SK-N-SH (cell line): ENCODE measurements around the gene LRRC59. TPM values are rescaled to one million over a fixed set of nuclear protein-coding genes. Genes with fewer than 3 reads are reported as not detected.

Experiments used
- CTCF ChIA-PET: fragments of 300-600, 350-600 bp; formaldehyde crosslinking; extraction: SDS; loops from one replicate; lab custom pipeline; 2021; lab: Yijun Ruan, JAX
- POLR2A ChIA-PET: fragments of 350-600 bp; sonication (Branson Sonifier 250); formaldehyde crosslinking; extraction: SDS; loops from one replicate; lab custom pipeline; 2020; ENCODE audit warnings: antibody characterized with exemption, inconsistent platforms; lab: Yijun Ruan, JAX
- DNase-seq: peaks from one replicate; pipeline ENCODE4 v3.0.0; 2012
- H2AFZ ChIP-seq: fragments of 200-600 bp; sonication (generic); 2 replicates; pipeline ENCODE4 v1.8.1; 2016; ENCODE audit warnings: antibody characterized with exemption, mild to moderate bottlenecking, low read depth
- H3F3A ChIP-seq: fragments of 200-600 bp; sonication (generic); replicated peaks from 2 replicates; pipeline ENCODE3; 2016; ENCODE audit warnings: antibody characterized with exemption, mild to moderate bottlenecking; ENCODE audit not compliant: insufficient read depth
- H3K27ac ChIP-seq, 2 experiments: fragments of 200-500 bp in 1 of 2; fragments of 200-600 bp in 1 of 2; sonication (Bioruptor generic) in 1 of 2; sonication (generic), shearing (Covaris generic) in 1 of 2; 2 replicates each; pipeline versions ENCODE4 v1.5.1 to v1.6.1; 2014 to 2016; ENCODE audit warnings: low read depth in 2 of 2, inconsistent platforms in 1 of 2, low read length in 1 of 2, mild to moderate bottlenecking in 1 of 2, mixed read lengths in 1 of 2
- H3K27me3 ChIP-seq: fragments of 200-600 bp; sonication (generic), shearing (Covaris generic); 2 replicates; pipeline ENCODE4 v1.6.1; 2016; ENCODE audit warnings: mixed run types; ENCODE audit not compliant: insufficient read depth
- H3K36me3 ChIP-seq, 2 experiments: fragments of 200-500 bp in 1 of 2; fragments of 200-600 bp in 1 of 2; sonication (Bioruptor generic) in 1 of 2; sonication (generic) in 1 of 2; replicated peaks in 1 of 2; 2 replicates each; pipeline versions ENCODE3 to v1.5.1; 2014 to 2016; ENCODE audit warnings: low read length in 1 of 2, mild to moderate bottlenecking in 1 of 2; ENCODE audit not compliant: insufficient read depth in 2 of 2, control insufficient read depth in 1 of 2
- H3K4me1 ChIP-seq, 2 experiments: fragments of 200-500 bp in 1 of 2; fragments of 200-600 bp in 1 of 2; sonication (Bioruptor generic) in 1 of 2; sonication (generic), shearing (Covaris generic) in 1 of 2; 2 replicates each; pipeline versions ENCODE4 v1.5.1 to v1.6.1; 2014 to 2016; ENCODE audit warnings: low read depth in 1 of 2, low read length in 1 of 2, mixed run types in 1 of 2; ENCODE audit not compliant: insufficient read depth in 2 of 2, control insufficient read depth in 1 of 2
- H3K4me2 ChIP-seq: fragments of 200-600 bp; sonication (generic), shearing (Covaris generic); 2 replicates; pipeline ENCODE4 v1.6.1; 2017; ENCODE audit warnings: mixed run types
- H3K4me3 ChIP-seq, 2 experiments: fragments of 200-500 bp in 1 of 2; fragments of 200-600 bp in 1 of 2; sonication (Bioruptor generic) in 1 of 2; sonication (generic), shearing (Covaris generic) in 1 of 2; 2 replicates each; pipeline versions ENCODE4 v1.5.1 to v1.8.1; 2014 to 2016; ENCODE audit warnings: low read depth in 2 of 2, inconsistent platforms in 1 of 2, low read length in 1 of 2, mild to moderate bottlenecking in 1 of 2, mixed read lengths in 1 of 2, moderate library complexity in 1 of 2
- H3K79me2 ChIP-seq: fragments of 200-600 bp; sonication (generic); 2 replicates; pipeline ENCODE4 v1.8.1; 2017; ENCODE audit warnings: mild to moderate bottlenecking; ENCODE audit not compliant: insufficient read depth
- H3K9ac ChIP-seq: fragments of 200-600 bp; sonication (generic); 2 replicates; pipeline ENCODE4 v1.6.1; 2017; ENCODE audit warnings: mixed run types
- H3K9me2 ChIP-seq: fragments of 200-600 bp; sonication (generic); 2 replicates; pipeline ENCODE4 v1.6.1; 2017; ENCODE audit warnings: mixed run types
- H3K9me3 ChIP-seq: fragments of 200-600 bp; sonication (generic); 2 replicates; pipeline ENCODE4 v1.6.1; 2017; ENCODE audit warnings: mixed run types, mild to moderate bottlenecking, moderate library complexity
- H4K20me1 ChIP-seq: fragments of 200-600 bp; sonication (generic); 2 replicates; pipeline ENCODE4 v1.6.1; 2017; ENCODE audit warnings: mild to moderate bottlenecking, mixed run types; ENCODE audit not compliant: insufficient read depth
- ELF1 ChIP-seq: IDR thresholded peaks from 2 replicates; pipeline ENCODE4 v1.4.0; 2012
- FOSL2 ChIP-seq: IDR thresholded peaks from 2 replicates; pipeline ENCODE4 v1.4.0; 2012; ENCODE audit warnings: low read depth, mild to moderate bottlenecking, moderate library complexity, borderline replicate concordance
- FOXM1 ChIP-seq: IDR thresholded peaks from 2 replicates; pipeline ENCODE4 v1.4.0; 2012; ENCODE audit warnings: low read depth, mild to moderate bottlenecking
- JUND ChIP-seq: IDR thresholded peaks from 2 replicates; pipeline ENCODE4 v1.4.0; 2012
- MAX ChIP-seq: IDR thresholded peaks from 2 replicates; pipeline ENCODE4 v1.4.0; 2012; ENCODE audit warnings: low read depth
- MXI1 ChIP-seq: IDR thresholded peaks from 2 replicates; pipeline ENCODE4 v1.6.1; 2012; ENCODE audit warnings: mild to moderate bottlenecking, low read depth, low read length, improper control_type of control experiment
- NFIC ChIP-seq: IDR thresholded peaks from 2 replicates; pipeline ENCODE4 v1.4.0; 2012; ENCODE audit warnings: borderline replicate concordance
- NRF1 ChIP-seq: IDR thresholded peaks from 2 replicates; pipeline ENCODE4 v1.6.1; 2012; ENCODE audit warnings: low read depth, mild to moderate bottlenecking, low read length
- POLR2AphosphoS5 ChIP-seq: IDR thresholded peaks from 2 replicates; pipeline ENCODE4 v1.6.1; 2012; ENCODE audit warnings: low read depth, low read length
- RCOR1 ChIP-seq: fragments of 150-350 bp; IDR thresholded peaks from 2 replicates; pipeline ENCODE4 v1.6.1; 2017; ENCODE audit warnings: antibody characterized with exemption, low read length
- RFX5 ChIP-seq: IDR thresholded peaks from 2 replicates; pipeline ENCODE4 v1.6.1; 2012; ENCODE audit warnings: mild to moderate bottlenecking, improper control_type of control experiment, low read length
- SIN3A ChIP-seq: IDR thresholded peaks from 2 replicates; pipeline ENCODE4 v1.6.1; 2012; ENCODE audit warnings: low read depth, mild to moderate bottlenecking, low read length, moderate library complexity, borderline replicate concordance
- USF2 ChIP-seq: fragments of 150-350 bp; IDR thresholded peaks from 2 replicates; pipeline ENCODE4 v1.6.1; 2017; ENCODE audit warnings: antibody characterized with exemption, low read length, low read depth, borderline replicate concordance
- WGBS: methylation state at CpG from one replicate; pipeline ENCODE4 v1.1.6; 2017; ENCODE audit warnings: low lambda C conversion rate; 5-methylcytosine and 5-hydroxymethylcytosine counted together
- polyA plus RNA-seq, 3 experiments: library from polyadenylated mRNA; depleted of rRNA; stranded (reverse); fragments of >200 nt; gene quantifications; 2 replicates each; pipeline ENCODE4 v1.2.3, GENCODE V29; 2012
- TF ChIP-seq, protein P1 (sequence below): IDR thresholded peaks from 2 replicates; pipeline ENCODE4; 2012
- TF ChIP-seq, protein P2 (sequence below): IDR thresholded peaks from 2 replicates; pipeline ENCODE4 v1.6.1; 2012; ENCODE audit warnings: mild to moderate bottlenecking, low read depth, low read length, moderate library complexity

Gene LRRC59
- polyA plus RNA-seq, 1 of the 3 experiments (the other 2 are of a cell fraction) = 137 TPM

GRCh38 chr17:50344731-50345365 lies 52.5 kb downstream of the LRRC59 start:
- H3K9me3 ChIP-seq = no peaks in the 10 kb centered on the region
- H3K4me2 ChIP-seq = peak overlapping the region; percentile 99; the same call in 1 of the 2 replicates
- peaks cover 9% of the 10 kb centered on the region for H3F3A ChIP-seq
- H4K20me1 ChIP-seq = no peaks in the 10 kb centered on the region
- ChIA-PET CTCF (interaction anchor here (0.6 to 2.3 kb wide), 4 partner anchors 17 to 788 kb away, joined by 3 to 6 read pairs (median 4); no protein-coding TSS in a partner anchor), POLR2A (interaction anchor here (1.0 to 3.0 kb wide), 3 partner anchors 10 to 21 kb away, joined by 3 to 18 read pairs (median 5); no protein-coding TSS in a partner anchor)
- H3K9me2 ChIP-seq = no peaks in the 10 kb centered on the region
- peaks cover 11 to 20% of the 10 kb centered on the region in 2 experiments; a peak in 3 of 4 replicates for H3K4me1 ChIP-seq
- no peaks in the 10 kb centered on the region for H3K27me3 ChIP-seq
- no peak for TF ChIP-seq FOSL2
- TF ChIP-seq RCOR1 = no peak
- no peak for TF ChIP-seq USF2
- TF ChIP-seq RFX5 = no peak
- no peak for TF ChIP-seq JUND
- TF ChIP-seq NRF1 = no peak
- no peak for TF ChIP-seq FOXM1
- no peak overlapping the region for H3K27ac ChIP-seq
- H3K36me3 ChIP-seq = no peaks in the 10 kb centered on the region
- DNase-seq = peak; percentile 39
- 83% methylated on average over 10 of the region's 13 CpGs for WGBS
- H3K4me3 ChIP-seq = no peak overlapping the region
- H2AFZ ChIP-seq = no peak overlapping the region
- H3K79me2 ChIP-seq = peaks cover 36% of the 10 kb centered on the region
- no peak overlapping the region for H3K9ac ChIP-seq

- Histone ChIP-seq H3K9me2 (no peaks in the 10 kb centered on the region), H3K4me3 (no peak overlapping the region), H3K4me2 (no peak overlapping the region), H3K27me3 (no peaks in the 10 kb centered on the region), H3K9me3 (peaks cover 9% of the 10 kb centered on the region), H2AFZ (no peak overlapping the region), H3K9ac (no peak overlapping the region), H3F3A (no peaks in the 10 kb centered on the region), H4K20me1 (no peaks in the 10 kb centered on the region), H3K36me3 (no peaks in the 10 kb centered on the region), H3K27ac (no peak overlapping the region), H3K79me2 (no peaks in the 10 kb centered on the region), H3K4me1 (no peaks in the 10 kb centered on the region)
- ChIA-PET CTCF (interaction anchor here (1.4 to 2.5 kb wide), 3 partner anchors 22 to 139 kb away, joined by 3 to 8 read pairs (median 6); partner anchors contain the start of gene LRRC59), POLR2A (no interaction called here)
- TF ChIP-seq POLR2AphosphoS5 (no peak), FOSL2 (no peak)
- DNase-seq = no peak
Measured at GRCh38 chr17:50339381-50339780, 57.9 kb downstream of the LRRC59 start.

DNA sequence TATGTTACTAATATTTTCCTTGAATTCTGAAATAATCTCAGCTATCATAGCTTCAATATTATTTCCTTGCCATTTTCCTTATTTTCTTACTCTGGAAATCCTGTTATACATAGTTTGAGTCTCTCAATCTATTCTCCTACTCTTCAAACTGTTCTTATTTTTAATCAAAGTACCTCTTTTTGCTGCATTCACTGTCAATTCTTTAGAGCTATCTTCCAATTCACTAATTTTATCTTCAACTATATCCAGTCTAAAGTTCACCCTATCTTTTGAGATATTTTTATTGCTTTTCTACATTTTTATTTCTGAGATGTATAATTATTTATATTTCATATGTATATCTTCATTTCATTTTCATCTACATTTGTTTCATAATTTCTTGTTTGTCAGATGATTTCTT lies 58.7 kb downstream of the LRRC59 start:
- Histone ChIP-seq H3K4me2 (no peak overlapping the region), H3K9ac (no peak overlapping the region), H4K20me1 (no peaks in the 10 kb centered on the region), H3K4me1 (no peaks in the 10 kb centered on the region), H3K27me3 (no peaks in the 10 kb centered on the region), H3K27ac (no peak overlapping the region), H3K79me2 (no peaks in the 10 kb centered on the region), H2AFZ (no peak overlapping the region), H3K36me3 (no peaks in the 10 kb centered on the region), H3K9me2 (no peaks in the 10 kb centered on the region), H3F3A (no peaks in the 10 kb centered on the region), H3K9me3 (peaks cover 9% of the 10 kb centered on the region), H3K4me3 (no peak overlapping the region)
- DNase-seq = no peak
- ChIA-PET CTCF (interaction anchor here (1.0 to 1.7 kb wide), 4 partner anchors 23 to 138 kb away, joined by 3 to 6 read pairs (median 4); partner anchors contain the start of gene COL1A1), POLR2A (no interaction called here)
- TF ChIP-seq, protein P1, sequence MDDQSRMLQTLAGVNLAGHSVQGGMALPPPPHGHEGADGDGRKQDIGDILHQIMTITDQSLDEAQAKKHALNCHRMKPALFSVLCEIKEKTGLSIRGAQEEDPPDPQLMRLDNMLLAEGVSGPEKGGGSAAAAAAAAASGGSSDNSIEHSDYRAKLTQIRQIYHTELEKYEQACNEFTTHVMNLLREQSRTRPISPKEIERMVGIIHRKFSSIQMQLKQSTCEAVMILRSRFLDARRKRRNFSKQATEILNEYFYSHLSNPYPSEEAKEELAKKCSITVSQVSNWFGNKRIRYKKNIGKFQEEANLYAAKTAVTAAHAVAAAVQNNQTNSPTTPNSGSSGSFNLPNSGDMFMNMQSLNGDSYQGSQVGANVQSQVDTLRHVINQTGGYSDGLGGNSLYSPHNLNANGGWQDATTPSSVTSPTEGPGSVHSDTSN = no peak
- TF ChIP-seq ELF1 (no peak), MXI1 (no peak), JUND (no peak), RFX5 (no peak), USF2 (no peak), NFIC (no peak), SIN3A (no peak), MAX (no peak), FOSL2 (no peak)
- TF ChIP-seq, protein P2, sequence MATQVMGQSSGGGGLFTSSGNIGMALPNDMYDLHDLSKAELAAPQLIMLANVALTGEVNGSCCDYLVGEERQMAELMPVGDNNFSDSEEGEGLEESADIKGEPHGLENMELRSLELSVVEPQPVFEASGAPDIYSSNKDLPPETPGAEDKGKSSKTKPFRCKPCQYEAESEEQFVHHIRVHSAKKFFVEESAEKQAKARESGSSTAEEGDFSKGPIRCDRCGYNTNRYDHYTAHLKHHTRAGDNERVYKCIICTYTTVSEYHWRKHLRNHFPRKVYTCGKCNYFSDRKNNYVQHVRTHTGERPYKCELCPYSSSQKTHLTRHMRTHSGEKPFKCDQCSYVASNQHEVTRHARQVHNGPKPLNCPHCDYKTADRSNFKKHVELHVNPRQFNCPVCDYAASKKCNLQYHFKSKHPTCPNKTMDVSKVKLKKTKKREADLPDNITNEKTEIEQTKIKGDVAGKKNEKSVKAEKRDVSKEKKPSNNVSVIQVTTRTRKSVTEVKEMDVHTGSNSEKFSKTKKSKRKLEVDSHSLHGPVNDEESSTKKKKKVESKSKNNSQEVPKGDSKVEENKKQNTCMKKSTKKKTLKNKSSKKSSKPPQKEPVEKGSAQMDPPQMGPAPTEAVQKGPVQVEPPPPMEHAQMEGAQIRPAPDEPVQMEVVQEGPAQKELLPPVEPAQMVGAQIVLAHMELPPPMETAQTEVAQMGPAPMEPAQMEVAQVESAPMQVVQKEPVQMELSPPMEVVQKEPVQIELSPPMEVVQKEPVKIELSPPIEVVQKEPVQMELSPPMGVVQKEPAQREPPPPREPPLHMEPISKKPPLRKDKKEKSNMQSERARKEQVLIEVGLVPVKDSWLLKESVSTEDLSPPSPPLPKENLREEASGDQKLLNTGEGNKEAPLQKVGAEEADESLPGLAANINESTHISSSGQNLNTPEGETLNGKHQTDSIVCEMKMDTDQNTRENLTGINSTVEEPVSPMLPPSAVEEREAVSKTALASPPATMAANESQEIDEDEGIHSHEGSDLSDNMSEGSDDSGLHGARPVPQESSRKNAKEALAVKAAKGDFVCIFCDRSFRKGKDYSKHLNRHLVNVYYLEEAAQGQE = no peak
